NCI-H2227 (cell line): ENCODE measurements around the gene PSTPIP1.

Experiments used
- DNase-seq: peaks from one replicate; lab custom pipeline; 2025; ENCODE audit not compliant: unreplicated experiment; lab: John Stamatoyannopoulos, UW

PSTPIP1 gene

GRCh38 chr15:77028451-77029165 is 33.7 kb downstream of the PSTPIP1 start:
- no peak for DNase-seq

GRCh38 chr15:77029166-77030047 is 34.5 kb downstream of the PSTPIP1 start:
- no peak for DNase-seq

- no peak for DNase-seq
Measured at GRCh38 chr15:77030048-77030927, 35.4 kb downstream of the PSTPIP1 start.

- DNase-seq, result no peak
Measured at GRCh38 chr15:77030928-77031375, 36.0 kb downstream of the PSTPIP1 start.

- no peak for DNase-seq
Measured at GRCh38 chr15:77031376-77032050, 36.6 kb downstream of the PSTPIP1 start.

- no peak for DNase-seq
Measured at GRCh38 chr15:77032052-77032646, 37.2 kb downstream of the PSTPIP1 start.

GRCh38 chr15:77032647-77033416 is 37.9 kb downstream of the PSTPIP1 start:
- DNase-seq, result no peak

- DNase-seq, result no peak
Measured at GRCh38 chr15:77033417-77033728, 38.4 kb downstream of the PSTPIP1 start.

- DNase-seq, result no peak
Measured at GRCh38 chr15:77033729-77034671, 39.1 kb downstream of the PSTPIP1 start.

- peak; percentile 18 for DNase-seq
Measured at GRCh38 chr15:77034695-77035489, 40.0 kb downstream of the PSTPIP1 start.

GRCh38 chr15:77035584-77035983 is 40.7 kb downstream of the PSTPIP1 start:
- no peak for DNase-seq

GRCh38 chr15:77035999-77036471 is 41.1 kb downstream of the PSTPIP1 start:
- no peak for DNase-seq

- no peak for DNase-seq
Measured at GRCh38 chr15:77036537-77037387, 41.8 kb downstream of the PSTPIP1 start.

GRCh38 chr15:77037388-77038209 is 42.7 kb downstream of the PSTPIP1 start:
- DNase-seq, result no peak

- DNase-seq, result no peak
Measured at GRCh38 chr15:77038312-77039216, 43.6 kb downstream of the PSTPIP1 start.
